GM12801 (cell line): ENCODE data around the gene PCID2.

Experiments
- TF ChIP-seq, protein P1 (sequence below): IDR thresholded peaks from one replicate; pipeline ENCODE4 v1.5.1; 2011; ENCODE audit warnings: control low read depth; ENCODE audit not compliant: insufficient read length; ENCODE audit errors: extremely low read depth

PCID2 gene

DNA sequence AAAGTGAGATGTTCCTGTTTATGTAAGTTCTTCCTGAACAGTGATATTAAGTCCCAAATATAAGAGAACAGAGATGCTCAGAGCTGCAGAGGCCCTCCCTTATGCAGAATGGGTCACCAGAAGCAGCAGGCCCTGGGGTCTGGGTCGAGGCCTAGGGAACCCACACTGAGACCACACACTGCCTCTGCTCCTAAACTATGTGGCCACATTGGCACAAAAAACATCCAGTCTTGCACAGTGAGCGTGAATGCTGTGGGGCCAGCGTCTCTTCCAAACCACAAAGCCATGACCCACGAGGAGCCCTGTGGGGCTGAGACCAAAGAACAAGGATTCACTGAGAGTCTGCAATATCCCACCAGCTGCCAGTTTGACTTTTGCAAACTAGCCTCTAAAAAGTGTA lies 26.4 kb downstream of the PCID2 start:
- TF ChIP-seq, protein P1, sequence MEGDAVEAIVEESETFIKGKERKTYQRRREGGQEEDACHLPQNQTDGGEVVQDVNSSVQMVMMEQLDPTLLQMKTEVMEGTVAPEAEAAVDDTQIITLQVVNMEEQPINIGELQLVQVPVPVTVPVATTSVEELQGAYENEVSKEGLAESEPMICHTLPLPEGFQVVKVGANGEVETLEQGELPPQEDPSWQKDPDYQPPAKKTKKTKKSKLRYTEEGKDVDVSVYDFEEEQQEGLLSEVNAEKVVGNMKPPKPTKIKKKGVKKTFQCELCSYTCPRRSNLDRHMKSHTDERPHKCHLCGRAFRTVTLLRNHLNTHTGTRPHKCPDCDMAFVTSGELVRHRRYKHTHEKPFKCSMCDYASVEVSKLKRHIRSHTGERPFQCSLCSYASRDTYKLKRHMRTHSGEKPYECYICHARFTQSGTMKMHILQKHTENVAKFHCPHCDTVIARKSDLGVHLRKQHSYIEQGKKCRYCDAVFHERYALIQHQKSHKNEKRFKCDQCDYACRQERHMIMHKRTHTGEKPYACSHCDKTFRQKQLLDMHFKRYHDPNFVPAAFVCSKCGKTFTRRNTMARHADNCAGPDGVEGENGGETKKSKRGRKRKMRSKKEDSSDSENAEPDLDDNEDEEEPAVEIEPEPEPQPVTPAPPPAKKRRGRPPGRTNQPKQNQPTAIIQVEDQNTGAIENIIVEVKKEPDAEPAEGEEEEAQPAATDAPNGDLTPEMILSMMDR = no peak

DNA sequence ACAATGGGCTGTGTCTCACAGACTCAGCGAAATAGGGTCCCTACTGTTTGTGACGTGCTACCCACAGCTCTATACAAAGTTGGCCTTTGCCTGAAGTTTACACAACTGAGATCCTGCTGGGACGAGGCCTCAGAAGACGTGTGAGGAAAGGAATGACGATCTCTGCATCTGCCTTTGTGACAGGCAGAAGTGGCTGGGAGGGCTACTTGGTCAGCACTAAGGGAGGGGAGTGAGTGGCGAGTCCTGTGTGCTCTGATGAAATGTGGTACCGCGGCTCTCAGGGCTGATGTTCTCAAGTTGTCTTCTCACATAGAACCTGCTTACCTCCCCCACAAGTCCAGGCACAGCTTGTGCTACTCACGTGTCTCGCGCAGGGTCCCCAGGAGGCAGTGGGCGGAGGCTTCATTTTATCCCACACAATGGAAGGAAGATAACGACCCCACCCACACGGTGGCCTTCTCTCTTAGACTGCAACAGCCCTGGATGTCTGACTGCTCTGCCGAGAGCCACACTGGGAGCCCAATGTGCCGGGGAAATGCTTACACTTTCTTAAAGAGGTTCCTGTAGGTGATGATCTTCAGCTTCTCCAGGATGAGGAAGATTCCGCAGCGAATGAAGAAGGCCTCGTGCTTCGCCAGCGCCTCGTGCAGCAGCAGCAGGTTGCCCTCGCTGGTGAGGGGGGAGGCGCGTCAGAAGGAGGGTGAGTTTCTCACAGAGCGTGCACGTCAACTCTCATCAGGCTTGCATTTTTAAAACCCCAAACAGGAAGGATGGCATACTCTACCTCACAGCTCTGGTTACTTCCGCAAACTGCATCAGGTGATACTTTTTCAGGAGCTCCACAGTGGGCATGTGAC lies 28.9 kb downstream of the PCID2 start:
- TF ChIP-seq, protein P1 = no peak

DNA sequence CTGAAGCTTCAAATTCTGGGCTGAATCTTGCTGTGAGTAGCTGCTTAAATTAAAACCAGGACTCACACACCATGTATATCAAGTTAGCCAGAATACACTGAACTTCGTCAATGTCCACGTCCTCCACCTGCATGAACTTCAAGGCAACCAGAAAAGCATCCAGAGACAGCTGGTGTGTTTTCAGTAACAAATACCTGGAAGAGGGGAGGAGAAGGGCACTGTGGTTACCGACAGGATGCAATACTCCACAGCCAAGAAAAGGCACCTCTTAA lies 29.6 kb downstream of the PCID2 start:
- TF ChIP-seq, protein P1 = no peak

DNA sequence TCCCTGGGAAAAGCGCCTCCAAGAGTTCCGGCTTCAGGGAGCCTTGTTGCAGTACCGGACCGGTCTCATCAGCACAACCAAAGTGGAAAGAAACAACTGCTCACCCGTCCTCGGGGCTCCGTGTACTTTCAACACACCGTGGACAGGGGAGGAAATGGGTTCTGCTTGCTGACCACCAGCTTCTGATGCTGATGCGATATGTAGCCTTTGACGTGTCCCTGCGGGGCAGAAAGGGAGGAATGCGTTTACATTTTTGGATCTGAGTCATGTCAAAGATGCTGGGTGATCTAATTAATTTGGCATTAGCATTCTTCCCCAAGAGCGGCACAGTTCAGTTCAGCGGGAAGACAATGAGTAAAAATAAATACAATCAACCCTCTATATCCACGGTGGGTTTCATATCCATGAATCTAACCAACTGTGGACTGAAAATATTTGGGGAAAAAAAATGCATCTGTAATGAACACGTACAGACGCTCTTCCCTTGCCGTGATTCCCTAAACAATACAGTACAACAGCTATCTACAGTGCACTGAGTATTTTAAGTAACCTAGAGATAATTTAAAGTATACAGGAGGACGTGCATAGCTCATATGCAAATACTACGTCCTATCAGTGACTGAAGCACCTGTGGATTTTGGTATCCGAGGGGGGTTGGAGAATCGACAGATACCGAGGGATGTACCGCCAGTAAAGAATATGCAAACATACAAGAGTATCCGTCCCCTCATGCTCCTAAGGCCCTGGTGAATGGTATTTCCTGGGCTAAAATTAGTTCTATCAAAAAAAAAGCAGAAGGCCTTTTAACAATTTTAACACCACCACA lies 30.2 kb downstream of the PCID2 start:
- TF ChIP-seq, protein P1 = no peak

DNA sequence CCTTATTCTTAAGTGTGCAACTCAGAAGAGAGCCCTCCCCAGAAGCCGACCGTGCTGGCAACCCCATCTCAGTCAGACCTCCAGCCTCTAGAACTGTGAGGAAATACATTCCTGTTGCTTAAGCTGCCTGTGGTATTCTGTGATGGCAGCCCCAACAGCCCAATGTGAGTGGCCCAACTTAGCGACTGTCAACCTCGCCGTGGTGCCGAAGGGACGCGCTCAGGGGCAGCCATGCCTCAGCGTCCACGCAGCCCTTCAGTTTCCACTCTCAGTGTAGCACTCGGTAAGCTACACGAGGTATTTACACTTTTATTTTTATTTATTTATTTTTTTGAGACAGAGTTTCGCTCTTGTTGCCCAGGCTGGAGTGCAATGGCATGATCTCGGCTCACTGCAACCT lies 31.6 kb downstream of the PCID2 start:
- TF ChIP-seq, protein P1 = no peak

DNA sequence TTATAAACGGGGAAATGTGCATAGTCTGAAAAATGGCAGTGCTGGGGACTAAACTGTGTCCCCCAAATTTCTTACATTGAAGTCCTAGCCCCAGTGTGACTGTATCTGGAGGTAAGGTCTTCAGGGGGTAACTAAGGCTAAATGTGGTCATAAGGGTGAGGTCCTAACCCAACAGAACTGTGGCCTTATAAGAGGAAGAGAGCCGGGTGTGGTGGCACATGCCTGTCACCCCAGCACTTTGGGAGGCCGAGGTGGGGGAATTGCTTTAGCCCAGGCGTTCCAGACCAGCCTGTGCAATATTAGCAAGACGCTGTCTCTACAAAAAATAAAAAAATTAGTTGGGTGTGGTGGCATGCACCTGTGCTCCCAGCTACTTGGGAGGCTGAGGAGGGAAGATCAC lies 32.2 kb downstream of the PCID2 start:
- TF ChIP-seq, protein P1 = no peak

DNA sequence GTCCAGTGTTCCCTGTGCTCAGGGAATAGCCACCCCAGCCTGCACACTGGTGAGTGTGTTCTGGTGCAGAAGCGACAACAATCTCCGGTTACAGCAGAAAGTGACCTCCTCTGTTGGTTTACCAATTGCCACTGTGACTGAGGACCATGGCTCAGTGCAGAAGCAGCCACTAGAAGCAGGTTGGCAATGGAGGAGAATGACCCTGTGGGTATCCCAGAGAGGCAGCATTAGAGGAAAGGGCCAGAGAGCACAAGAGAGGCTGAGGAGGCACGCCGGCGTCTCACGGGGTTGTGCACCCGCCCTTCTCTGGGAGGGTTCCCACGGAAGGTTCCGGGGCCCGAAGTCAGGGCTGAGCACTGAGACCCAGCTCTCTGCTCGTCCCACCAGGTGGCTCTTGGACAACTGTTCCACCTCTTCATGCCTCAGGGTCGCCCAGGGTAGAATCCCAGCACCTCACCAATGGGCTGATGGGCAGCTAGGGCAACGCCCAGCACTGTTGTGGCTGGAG lies 36.0 kb downstream of the PCID2 start:
- TF ChIP-seq, protein P1 = no peak
